K562 (cell line): ENCODE results near the gene STX18. TPM values are rescaled to one million over a fixed set of nuclear protein-coding genes. Genes with fewer than 3 reads are reported as not detected.

Source experiments
- ATAC-seq: fragments of 200-7000 bp; cut with Tn5 transposase; 3 replicates; pipeline ENCODE4 v1.9.1; 2020; ENCODE audit warnings: moderate library complexity
- BruUV-seq: library from RNA; stranded (reverse); fragments of 400-500 nt; replicated peaks from 2 replicates; lab custom pipeline; 2021; lab: Mats Ljungman, UMichigan
- CTCF ChIA-PET: fragments of 300-600 bp; formaldehyde crosslinking; extraction: SDS; loops from one replicate; lab custom pipeline; 2021; ENCODE audit warnings: low intra/inter-chr PET ratio; lab: Yijun Ruan, JAX
- POLR2A ChIA-PET: fragments of 300-600, 350-650 bp; sonication (Branson Sonifier 250); formaldehyde crosslinking; extraction: SDS; loops from one replicate; lab custom pipeline; 2021; ENCODE audit warnings: antibody characterized with exemption, inconsistent platforms; lab: Yijun Ruan, JAX
- DNase-seq, 4 experiments: peaks; one replicate each; pipeline versions ENCODE4 v3.0.0 to v3.0.0-alpha.2; 2011 to 2018; ENCODE audit warnings: low spot score in 3 of 4, mixed read lengths in 3 of 4; ENCODE audit errors: extremely low read depth in 1 of 4
- FAIRE-seq: peaks from 2 replicates; lab custom pipeline; 2011; peaks lifted over from hg19 to GRCh38; lab: Jason Lieb, UNC
- H2AFZ ChIP-seq: 2 replicates; pipeline ENCODE4 v1.6.0; 2011; ENCODE audit warnings: low read depth, low read length, control low read depth, inconsistent platforms
- H3K27ac ChIP-seq: fragments of 200-600 bp; 3 replicates; pipeline ENCODE4 v1.8.0; 2011; ENCODE audit warnings: low read depth, mild to moderate bottlenecking, control low read depth, inconsistent platforms, low read length, moderate library complexity, mixed read lengths; ENCODE audit errors: extremely low read depth
- H3K27me3 ChIP-seq, 2 experiments: fragments of 300-600 bp in 1 of 2; 2 replicates in 1 of 2; 3 replicates in 1 of 2; pipeline versions ENCODE4 v1.6.0 to v1.8.0; 2011; ENCODE audit warnings: inconsistent platforms in 2 of 2, low read length in 2 of 2, mild to moderate bottlenecking in 1 of 2, mixed read lengths in 1 of 2, moderate library complexity in 1 of 2; ENCODE audit not compliant: control insufficient read depth in 2 of 2, insufficient read depth in 2 of 2
- H3K36me3 ChIP-seq: fragments of 300-600 bp; 3 replicates; pipeline ENCODE4 v1.8.0; 2011; ENCODE audit warnings: mild to moderate bottlenecking, low read length, inconsistent platforms; ENCODE audit not compliant: control insufficient read depth, insufficient read depth
- H3K4me1 ChIP-seq, 2 experiments: fragments of 200-600 bp in 1 of 2; replicated peaks in 1 of 2; 2 replicates in 1 of 2; 3 replicates in 1 of 2; pipeline versions ENCODE4 v1.5.1 to v1.8.0; 2011; ENCODE audit warnings: inconsistent platforms in 2 of 2, low read length in 2 of 2, mild to moderate bottlenecking in 1 of 2, mixed read lengths in 1 of 2, moderate library complexity in 1 of 2; ENCODE audit not compliant: control insufficient read depth in 2 of 2, insufficient read depth in 2 of 2
- H3K4me2 ChIP-seq: 2 replicates; pipeline ENCODE4 v1.6.1; 2011; ENCODE audit warnings: low read length, control low read depth, inconsistent platforms, mixed read lengths; ENCODE audit not compliant: insufficient read depth
- H3K4me3 ChIP-seq: fragments of 200-600 bp; sonication (generic), shearing (Covaris generic); 2 replicates; pipeline ENCODE4 v1.5.1; 2016; ENCODE audit warnings: control low read depth, inconsistent platforms
- H3K79me2 ChIP-seq: fragments of 200-600 bp; 3 replicates; pipeline ENCODE4 v1.8.0; 2011; ENCODE audit warnings: low read length, inconsistent platforms; ENCODE audit not compliant: control insufficient read depth, insufficient read depth
- H3K9ac ChIP-seq, 2 experiments: 2 replicates each; pipeline versions ENCODE4 v1.6.0 to v1.6.1; 2011; ENCODE audit warnings: low read depth in 2 of 2, low read length in 2 of 2, control low read depth in 1 of 2, inconsistent platforms in 1 of 2, mild to moderate bottlenecking in 1 of 2, mixed read lengths in 1 of 2; ENCODE audit not compliant: insufficient read depth in 1 of 2
- H3K9me1 ChIP-seq: one replicate; pipeline ENCODE4 v1.6.0; 2011; ENCODE audit warnings: inconsistent platforms, mild to moderate bottlenecking, low read length, moderate library complexity; ENCODE audit not compliant: control insufficient read depth, insufficient read depth
- H3K9me3 ChIP-seq: replicated peaks from 2 replicates; pipeline ENCODE4 v1.5.1; 2011; ENCODE audit warnings: low read depth, low read length, inconsistent platforms; ENCODE audit not compliant: control insufficient read depth, insufficient read depth
- H4K20me1 ChIP-seq: replicated peaks from 2 replicates; pipeline ENCODE4 v1.6.1; 2011; ENCODE audit warnings: low read length, inconsistent platforms, mixed read lengths; ENCODE audit not compliant: control insufficient read depth, insufficient read depth
- EP400 ChIP-seq: fragments of 450-650 bp; IDR thresholded peaks from 2 replicates; pipeline ENCODE4 v1.6.1; 2017; ENCODE audit warnings: antibody characterized with exemption, mild to moderate bottlenecking, moderate library complexity
- FOSL1 ChIP-seq: fragments of 200-800 bp; sonication (Bioruptor generic); conservative IDR thresholded peaks from 2 replicates; pipeline ENCODE4 v1.6.1; 2016; ENCODE audit warnings: missing genetic modification characterization, missing compliant biosample characterization
- HDAC2 ChIP-seq: fragments of 450-650 bp; IDR thresholded peaks from 2 replicates; pipeline ENCODE4 v1.6.1; 2016; ENCODE audit warnings: mild to moderate bottlenecking
- HLTF ChIP-seq: fragments of 450-650 bp; IDR thresholded peaks from 2 replicates; pipeline ENCODE4 v1.6.1; 2016
- NEUROD1 ChIP-seq: fragments of 150-350 bp; IDR thresholded peaks from 2 replicates; pipeline ENCODE4 v1.6.1; 2014; ENCODE audit warnings: borderline replicate concordance, low read length, low read depth; ENCODE audit not compliant: partially characterized antibody
- PTBP1 ChIP-seq: fragments of 200-400 bp; formaldehyde crosslinking; IDR thresholded peaks from 2 replicates; pipeline ENCODE4 v1.6.1; 2017; ENCODE audit warnings: low read depth, low read length
- RAD51 ChIP-seq: fragments of 450-650 bp; IDR thresholded peaks from 2 replicates; pipeline ENCODE4 v1.7.1; 2016; ENCODE audit warnings: low read depth, mild to moderate bottlenecking, borderline replicate concordance
- SMARCB1 ChIP-seq: IDR thresholded peaks from 2 replicates; pipeline ENCODE4 v1.6.1; 2011; ENCODE audit warnings: improper control_type of control experiment, low read depth; ENCODE audit not compliant: insufficient read length
- ZNF24 ChIP-seq: fragments of 450-650 bp; IDR thresholded peaks from 2 replicates; pipeline ENCODE4 v1.6.1; 2016
- WGBS: fragments of 100-300 bp; shearing (Covaris generic); methylation state at CpG from one replicate; pipeline ENCODE4 v1.1.6; 2016; ENCODE audit warnings: low coverage, mixed read lengths; ENCODE audit not compliant: insufficient coverage; ENCODE audit errors: missing lambda C conversion rate; 5-methylcytosine and 5-hydroxymethylcytosine counted together
- in situ Hi-C: fragments of 300-500 bp; cut with MboI; formaldehyde crosslinking; loops from 4 replicates; pipeline ENCODE4 v1.15.0; 2018; ENCODE audit warnings: inconsistent platforms, mixed read lengths
- intact Hi-C: fragments of 100-400 bp; cut with micrococcal nuclease; formaldehyde crosslinking; loops from 2 replicates; pipeline ENCODE4 v1.14.2; 2022
- polyA plus RNA-seq, 8 experiments: library from polyadenylated mRNA; depleted of rRNA in 4 of 8; stranded (reverse) in 5 of 8; unstranded in 3 of 8; fragments of >200 nt; fragmentation: Nextera tagmentation in 2 of 8; fragmentation: Illumina TruSeq in 1 of 8; extraction: Ambion mirVana in 2 of 8; extraction: Trizol in 1 of 8; gene quantifications; 2 replicates each; pipeline versions ENCODE4 v1.2.1 to v1.2.3, GENCODE V29; 2011 to 2014; ENCODE audit warnings: inconsistent platforms in 1 of 8, missing spikeins in 1 of 8
- total RNA-seq, 7 experiments: library from RNA; depleted of rRNA in 6 of 7; stranded (reverse); fragments of >200 nt in 6 of 7; fragmentation: Illumina TruSeq in 2 of 7; extraction: Trizol in 2 of 7; gene quantifications; 2 replicates each; pipeline versions ENCODE4 v1.2.1 to v1.2.3, GENCODE V29; 2011 to 2021; ENCODE audit warnings: low replicate concordance in 1 of 7
- TF ChIP-seq, protein P1 (sequence below): fragments of 450-650 bp; IDR thresholded peaks from 2 replicates; pipeline ENCODE4 v1.6.1; 2016; ENCODE audit warnings: missing biosample characterization, missing genetic modification characterization

STX18 gene
- total and polyA plus RNA-seq, 9 of the 15 experiments (the other 6 are each of a cell fraction or from before 2014, with no cell fraction given): 6.2 to 41.7 (median 22.7) TPM

DNA sequence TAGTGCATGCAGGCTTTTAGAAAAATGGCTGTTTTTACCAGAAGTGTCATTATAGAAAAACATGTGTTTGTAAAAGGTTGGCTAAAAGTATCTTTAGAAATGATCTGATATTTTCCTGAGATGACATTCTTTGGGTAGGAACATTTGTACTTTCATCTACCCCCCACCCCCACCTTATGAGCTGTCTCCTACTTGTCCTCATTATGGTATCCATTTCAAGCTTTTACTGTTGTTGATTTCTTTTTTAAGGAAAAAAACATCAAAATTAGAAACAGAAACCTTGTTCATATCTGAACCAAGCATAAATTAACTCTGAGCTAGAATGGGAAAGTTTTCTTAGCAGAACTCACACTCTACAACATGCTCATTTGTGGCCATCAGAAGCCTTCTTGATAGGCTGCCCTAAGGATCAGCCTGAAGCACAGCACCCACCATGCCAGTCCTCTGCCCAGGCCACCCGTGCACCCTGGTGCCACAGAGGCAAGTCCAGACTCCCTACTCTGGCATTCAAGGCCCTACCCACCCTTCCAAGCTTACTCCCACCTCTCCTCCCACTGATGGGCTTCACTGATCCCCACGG lies 105.5 kb downstream of the STX18 start:
- ATAC-seq: no peak
- Histone ChIP-seq H3K27ac (no peak overlapping the region), H3K9me3 (no peaks in the 10 kb centered on the region), H3K79me2 (no peaks in the 10 kb centered on the region), H3K9me1 (no peaks in the 10 kb centered on the region), H4K20me1 (no peaks in the 10 kb centered on the region), H3K4me2 (no peak overlapping the region), H3K4me3 (no peak overlapping the region), H3K36me3 (peaks cover 16% of the 10 kb centered on the region; the same call in 1 of the 3 replicates), H3K27me3 (no peaks in the 10 kb centered on the region), H3K9ac (0 out of 4 replicates have a peak overlapping the region, but pooled peaks of 1 of the 2 experiments have one; percentile 37), H3K4me1 (peaks cover 0 to 3% of the 10 kb centered on the region in 2 experiments; a peak in 2 of 5 replicates), H2AFZ (no peak overlapping the region)
- intact Hi-C loops (loop anchor here (10.0 kb wide), 1 partner anchor 182 kb away; no protein-coding TSS in a partner anchor), in situ Hi-C loops (no loop called here)
- TF ChIP-seq FOSL1 (tag) (no peak), HLTF (no peak), NEUROD1 (no peak), EP400 (no peak), ZNF24 (no peak)
- BruUV-seq: no TSS peak
- FAIRE-seq: no peak
- ChIA-PET CTCF (no interaction called here), POLR2A (no interaction called here)
- 83% methylated on average over 2 of the region's 2 CpGs for WGBS
- no peak for DNase-seq

DNA sequence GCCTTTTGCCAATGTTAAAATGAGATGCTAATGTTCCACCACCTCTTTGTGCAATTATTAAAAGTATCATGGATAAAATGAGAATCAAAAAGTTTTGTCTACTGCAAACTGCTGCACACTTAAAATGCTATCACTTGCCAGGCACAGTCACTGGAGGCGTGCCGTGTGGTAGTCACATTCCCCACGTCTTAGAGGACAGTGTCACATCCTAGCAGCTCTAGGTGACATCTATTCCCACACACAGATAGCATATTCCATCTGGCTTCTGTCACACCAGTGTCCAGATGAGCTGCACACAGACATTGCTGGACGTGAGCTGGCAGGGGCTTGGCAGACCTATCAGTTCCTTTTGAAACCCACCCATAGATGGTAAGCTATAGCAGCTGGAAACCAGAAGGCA lies 107.9 kb downstream of the STX18 start:
- no peaks in the 10 kb centered on the region for H3K9me1 ChIP-seq
- H4K20me1 ChIP-seq: no peaks in the 10 kb centered on the region
- H3K4me3 ChIP-seq: no peak overlapping the region
- H3K27ac ChIP-seq: no peak overlapping the region
- no peak overlapping the region for H2AFZ ChIP-seq
- DNase-seq (no peak), FAIRE-seq (no peak), ATAC-seq (no peak)
- intact Hi-C loops: loop anchor here (10.0 kb wide), 1 partner anchor 179 kb away; no protein-coding TSS in a partner anchor
- no peaks in the 10 kb centered on the region for H3K9me3 ChIP-seq
- H3K36me3 ChIP-seq: peaks cover 16% of the 10 kb centered on the region; the same call in 1 of the 3 replicates
- H3K4me1 ChIP-seq: no peaks in the 10 kb centered on the region
- WGBS: 84% methylated on average over 4 of the region's 4 CpGs
- no TSS peak for BruUV-seq
- H3K79me2 ChIP-seq: no peaks in the 10 kb centered on the region
- no peaks in the 10 kb centered on the region for H3K27me3 ChIP-seq
- in situ Hi-C loops: no loop called here
- no peak overlapping the region for H3K4me2 ChIP-seq
- no peak overlapping the region for H3K9ac ChIP-seq
- no peak for TF ChIP-seq HDAC2
- TF ChIP-seq, protein P1, sequence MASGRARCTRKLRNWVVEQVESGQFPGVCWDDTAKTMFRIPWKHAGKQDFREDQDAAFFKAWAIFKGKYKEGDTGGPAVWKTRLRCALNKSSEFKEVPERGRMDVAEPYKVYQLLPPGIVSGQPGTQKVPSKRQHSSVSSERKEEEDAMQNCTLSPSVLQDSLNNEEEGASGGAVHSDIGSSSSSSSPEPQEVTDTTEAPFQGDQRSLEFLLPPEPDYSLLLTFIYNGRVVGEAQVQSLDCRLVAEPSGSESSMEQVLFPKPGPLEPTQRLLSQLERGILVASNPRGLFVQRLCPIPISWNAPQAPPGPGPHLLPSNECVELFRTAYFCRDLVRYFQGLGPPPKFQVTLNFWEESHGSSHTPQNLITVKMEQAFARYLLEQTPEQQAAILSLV (tag): no peak
- no peak for TF ChIP-seq SMARCB1
- TF ChIP-seq PTBP1: no peak
- TF ChIP-seq RAD51: no peak
- CTCF ChIA-PET: no interaction called here
- POLR2A ChIA-PET: interaction anchor here (1.0 kb wide), 1 partner anchor 9 kb away, joined by 3 read pairs; no protein-coding TSS in a partner anchor
